HG03095 (cell line): ENCODE data around the gene KIF26A.

Experiments used
- ATAC-seq: cut with Tn5 transposase; IDR thresholded peaks from one replicate; pipeline ENCODE4 v1.9.1; 2021; ENCODE audit warnings: moderate library complexity; ENCODE audit not compliant: unreplicated experiment

The KIF26A gene

DNA sequence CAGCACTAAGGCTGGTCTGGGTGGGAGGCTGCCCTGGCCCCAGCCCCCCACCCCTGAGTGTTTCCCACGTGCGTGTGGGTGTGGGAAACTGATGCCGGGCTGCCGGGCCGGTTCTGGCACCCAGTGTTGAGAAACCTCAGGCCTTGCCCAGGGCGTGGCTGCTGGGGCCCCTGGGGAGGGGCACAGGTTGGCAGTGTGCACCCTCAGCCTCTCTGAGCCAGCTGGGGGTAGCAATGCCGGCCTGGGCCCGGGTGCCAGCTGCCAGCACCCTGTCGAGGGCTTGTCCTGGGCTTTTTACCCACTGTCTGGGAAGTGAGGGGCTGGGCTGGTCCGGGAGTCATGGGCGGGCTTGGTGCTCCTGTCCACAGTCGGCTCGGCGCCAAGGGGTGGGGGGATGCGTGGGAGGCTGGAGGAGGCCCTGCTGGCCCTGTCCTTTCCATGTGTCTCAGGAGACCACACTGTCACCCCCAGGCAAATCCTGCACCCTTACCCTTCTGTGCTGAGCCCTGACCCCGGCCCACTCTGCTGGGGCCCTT, 37.2 kb upstream of the KIF26A start:
- no peak for ATAC-seq

DNA sequence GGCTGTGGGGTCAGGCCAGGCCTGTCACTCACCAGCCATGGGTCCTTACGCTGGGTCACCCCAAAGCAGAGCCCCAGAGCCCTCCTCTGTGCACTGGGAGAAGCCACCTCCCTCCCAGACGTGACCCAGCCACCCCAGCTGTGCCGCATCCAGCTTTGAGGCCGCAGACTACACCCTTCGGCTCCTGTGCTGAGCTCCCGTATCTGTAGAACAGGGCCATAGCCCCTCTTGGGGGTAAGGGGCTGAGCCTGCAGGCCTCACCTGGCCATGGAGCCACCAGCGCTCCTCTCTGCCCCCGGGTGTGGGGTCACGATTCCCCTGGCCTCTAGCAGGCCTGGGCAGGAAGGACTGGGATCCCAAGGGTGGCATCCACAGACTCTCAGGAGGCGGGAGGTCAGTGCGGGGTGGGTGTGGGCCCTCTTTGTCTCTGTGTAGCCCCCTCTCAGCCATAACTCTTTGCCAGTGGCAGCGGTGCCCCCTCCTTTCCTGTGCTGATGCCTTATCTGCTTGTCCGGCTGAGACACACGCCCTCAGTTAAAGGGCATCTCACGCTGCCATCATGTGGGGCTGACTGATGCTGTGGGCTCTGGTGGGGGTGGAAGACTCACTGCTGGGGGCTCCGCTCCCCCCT, 36.6 kb upstream of the KIF26A start:
- no peak for ATAC-seq

DNA sequence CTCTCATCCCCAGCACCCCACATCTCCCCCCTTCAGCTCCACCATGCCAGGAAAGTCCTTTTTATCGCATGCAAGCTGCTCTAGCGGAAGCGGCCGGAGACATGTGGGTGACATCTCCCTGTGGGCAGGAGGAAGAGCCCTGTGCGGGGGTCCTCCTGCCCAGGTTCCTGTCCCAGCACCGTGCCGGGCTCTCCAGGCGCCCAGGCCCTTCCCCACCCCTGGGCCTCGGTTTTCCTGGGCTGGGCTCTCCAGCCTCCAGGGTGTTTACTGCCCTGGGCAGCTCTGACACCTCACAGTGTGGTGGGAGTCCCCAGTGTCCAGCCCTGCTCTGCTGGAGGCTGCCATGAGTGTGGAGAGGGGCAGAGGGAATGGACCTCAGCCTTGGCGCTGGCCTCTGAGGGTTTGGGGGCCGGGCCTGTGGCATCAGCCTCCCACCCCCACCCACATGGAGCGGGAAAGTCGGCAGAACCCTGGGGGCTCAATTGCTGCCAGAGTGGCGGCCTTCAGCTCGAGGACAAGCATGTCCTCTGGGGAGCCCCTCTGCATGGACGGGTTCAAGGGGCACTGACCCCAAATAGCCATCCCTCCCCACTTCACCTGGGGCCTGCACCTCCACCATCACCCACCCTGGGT, 36.0 kb upstream of the KIF26A start:
- ATAC-seq = no peak

DNA sequence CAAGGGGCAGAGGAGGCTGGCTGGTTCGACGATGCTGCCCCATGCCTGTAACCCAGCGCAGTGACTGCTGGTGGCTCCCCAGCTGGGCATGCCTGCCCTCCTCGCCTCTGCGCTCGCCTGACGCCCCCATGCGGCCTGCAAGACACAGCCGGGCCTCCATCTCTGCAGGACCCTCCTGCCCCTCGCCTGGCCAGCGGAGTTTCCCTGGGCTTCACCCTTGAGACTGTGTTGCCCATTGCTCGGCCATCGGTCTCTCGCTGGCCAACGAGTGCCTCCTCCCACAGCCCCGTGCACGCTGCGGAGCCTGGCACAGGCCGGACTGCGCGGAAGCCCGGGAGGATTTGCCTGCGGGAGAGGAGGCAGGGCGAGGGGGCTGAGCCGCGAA, 35.3 kb upstream of the KIF26A start:
- no peak for ATAC-seq

DNA sequence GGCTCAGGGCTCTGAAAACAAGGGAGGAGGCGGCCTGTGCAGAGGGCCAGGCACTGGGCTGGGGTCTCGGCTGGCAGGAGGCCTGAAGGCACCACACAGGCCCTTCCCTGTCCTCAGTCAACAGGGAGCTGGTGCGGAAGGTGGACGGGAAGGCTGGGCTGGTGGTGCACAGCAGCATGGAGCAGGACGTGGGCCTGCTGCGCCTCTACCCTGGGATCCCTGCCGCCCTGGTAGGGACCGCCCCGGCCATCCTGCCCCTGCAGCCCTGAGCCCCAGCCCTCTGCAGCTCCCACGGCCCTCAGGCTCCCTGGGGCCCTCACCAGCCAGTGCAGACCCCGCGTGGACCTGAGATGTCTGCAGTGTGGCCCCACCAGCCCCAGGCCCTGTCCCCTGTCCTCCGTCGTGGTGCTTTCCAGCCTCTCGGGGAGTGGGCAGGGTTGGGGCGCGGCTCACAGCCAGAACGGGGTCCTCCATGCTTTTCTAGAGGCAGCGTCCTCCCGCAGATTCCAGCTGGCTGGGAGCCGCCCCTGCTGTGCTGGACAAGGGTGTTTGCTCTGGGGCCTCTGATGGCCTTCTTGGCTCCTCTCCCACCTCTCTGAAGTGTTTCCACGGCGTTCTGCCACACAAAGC, 34.8 kb upstream of the KIF26A start:
- no peak for ATAC-seq

DNA sequence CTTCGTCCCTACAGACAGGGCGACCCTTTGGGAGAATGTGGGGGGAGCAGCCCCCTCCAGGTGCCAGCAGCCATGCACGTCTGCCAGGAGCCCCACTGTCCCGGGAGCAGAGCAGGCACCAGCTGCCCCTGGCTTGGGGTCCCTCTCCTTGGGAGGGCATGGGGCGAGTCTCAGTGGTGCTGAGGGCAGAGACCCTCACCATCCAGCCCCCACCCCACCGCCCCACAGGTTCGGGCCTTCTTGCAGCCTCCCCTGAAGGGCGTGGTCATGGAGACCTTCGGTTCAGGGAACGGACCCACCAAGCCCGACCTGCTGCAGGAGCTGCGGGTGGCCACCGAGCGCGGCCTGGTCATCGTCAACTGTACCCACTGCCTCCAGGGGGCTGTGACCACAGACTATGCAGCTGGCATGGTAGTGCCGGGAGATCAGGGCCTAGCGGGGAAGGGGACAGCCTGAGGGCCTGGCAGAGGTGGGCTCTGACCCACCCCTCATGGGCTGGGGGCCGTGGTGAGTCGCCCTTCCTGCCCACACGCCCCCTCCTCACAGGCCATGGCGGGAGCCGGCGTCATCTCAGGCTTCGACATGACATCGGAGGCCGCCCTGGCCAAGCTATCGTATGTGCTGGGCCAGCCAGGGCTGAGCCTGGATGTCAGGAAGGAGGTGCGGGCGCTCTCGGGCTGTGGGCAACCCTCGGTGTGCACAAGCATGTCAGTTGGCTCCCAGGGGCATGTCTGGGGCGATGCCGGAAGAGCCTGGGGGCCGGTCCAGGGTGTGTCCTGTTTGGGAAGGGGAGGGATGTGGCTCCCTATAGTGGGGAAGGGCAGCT, 34.1 kb upstream of the KIF26A start:
- ATAC-seq = no peak

DNA sequence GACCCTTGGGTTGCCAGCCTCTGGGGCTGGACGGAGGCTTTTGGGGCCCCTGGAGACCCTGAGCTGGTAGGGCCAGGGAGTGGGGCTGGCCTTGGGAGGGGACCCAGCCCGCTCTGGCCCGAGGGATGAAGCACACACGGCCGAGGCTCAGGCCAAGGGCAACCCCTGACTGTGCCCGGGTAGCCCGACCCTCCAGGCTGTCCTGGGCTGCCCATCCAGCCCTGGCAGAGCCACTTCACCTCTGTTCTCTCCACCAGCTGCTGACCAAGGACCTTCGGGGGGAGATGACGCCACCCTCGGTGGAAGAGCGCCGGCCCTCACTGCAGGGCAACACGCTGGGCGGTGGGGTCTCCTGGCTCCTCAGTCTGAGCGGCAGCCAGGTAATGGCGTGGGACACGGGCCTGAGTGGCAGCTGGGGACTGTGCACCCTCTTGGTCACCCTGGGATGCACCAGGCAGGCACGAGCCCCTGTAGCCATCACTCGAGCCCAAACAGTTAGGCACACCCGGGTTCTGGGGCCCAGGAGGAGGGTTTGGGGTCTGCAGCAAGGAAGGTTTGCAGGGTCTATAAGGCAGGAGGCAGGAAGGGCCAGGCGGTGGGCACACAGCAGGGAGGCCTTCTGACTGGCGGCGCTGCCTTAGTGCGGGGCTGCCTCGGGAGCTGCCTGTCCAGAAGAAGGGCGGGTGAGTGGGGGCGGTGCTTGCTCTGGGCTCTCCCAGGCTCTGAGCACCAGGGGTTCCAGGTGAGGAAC, 33.1 kb upstream of the KIF26A start:
- ATAC-seq = no peak

DNA sequence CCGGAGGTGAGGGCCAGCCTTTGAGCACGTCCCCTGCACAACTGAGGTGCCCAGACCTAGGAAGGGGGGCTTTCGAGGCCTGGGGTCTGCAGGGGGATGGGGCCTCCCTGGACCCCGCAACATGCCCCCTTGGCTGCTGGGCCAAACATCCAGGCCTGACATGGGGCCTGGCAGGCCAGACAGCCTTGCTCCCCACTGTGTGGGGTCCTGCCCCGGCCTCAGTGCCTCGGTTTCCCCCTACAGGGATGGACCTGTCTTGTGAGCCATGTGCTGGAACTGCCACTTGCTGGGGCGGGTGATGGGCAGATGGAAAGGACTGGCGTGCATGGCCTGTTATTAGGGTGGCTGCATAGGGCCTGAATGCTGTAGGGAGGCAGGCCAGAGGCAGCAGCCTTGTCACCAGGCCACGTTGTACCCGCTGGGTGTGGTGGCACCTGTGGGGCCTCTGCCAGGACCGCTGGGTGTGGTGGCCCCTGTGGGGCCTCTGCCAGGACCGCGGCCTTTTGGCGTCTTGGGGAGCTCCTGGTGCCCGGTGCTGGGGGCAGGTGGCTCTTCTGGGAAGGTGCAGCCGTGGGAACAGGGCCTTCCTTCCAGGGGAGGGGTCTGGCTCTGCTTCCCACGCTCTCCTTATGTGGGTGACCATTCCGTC, 32.4 kb upstream of the KIF26A start:
- no peak for ATAC-seq

DNA sequence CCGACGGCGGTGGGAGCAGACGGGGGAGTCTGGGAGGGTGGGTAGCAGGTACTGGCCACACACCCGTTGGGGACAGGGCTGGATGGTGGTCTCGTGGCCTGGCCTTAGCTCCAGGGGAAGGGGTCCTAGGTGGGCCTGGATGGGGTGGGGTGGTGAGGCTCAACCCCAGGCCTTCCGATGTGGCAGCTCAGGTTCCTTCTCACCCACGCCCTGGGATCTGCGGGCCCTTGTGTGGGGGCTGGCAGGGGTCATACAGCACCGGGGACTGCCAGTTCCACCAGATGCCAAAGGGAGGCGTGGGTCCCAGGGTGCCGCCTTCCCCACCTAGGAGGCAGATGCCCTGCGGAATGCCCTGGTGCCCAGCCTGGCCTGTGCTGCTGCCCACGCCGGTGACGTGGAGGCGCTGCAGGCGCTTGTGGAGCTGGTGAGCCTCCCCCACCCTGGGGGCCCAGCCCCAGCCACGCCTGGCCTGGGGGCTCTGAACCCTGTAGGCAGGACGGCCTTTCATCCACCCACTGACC, 31.9 kb upstream of the KIF26A start:
- no peak for ATAC-seq

DNA sequence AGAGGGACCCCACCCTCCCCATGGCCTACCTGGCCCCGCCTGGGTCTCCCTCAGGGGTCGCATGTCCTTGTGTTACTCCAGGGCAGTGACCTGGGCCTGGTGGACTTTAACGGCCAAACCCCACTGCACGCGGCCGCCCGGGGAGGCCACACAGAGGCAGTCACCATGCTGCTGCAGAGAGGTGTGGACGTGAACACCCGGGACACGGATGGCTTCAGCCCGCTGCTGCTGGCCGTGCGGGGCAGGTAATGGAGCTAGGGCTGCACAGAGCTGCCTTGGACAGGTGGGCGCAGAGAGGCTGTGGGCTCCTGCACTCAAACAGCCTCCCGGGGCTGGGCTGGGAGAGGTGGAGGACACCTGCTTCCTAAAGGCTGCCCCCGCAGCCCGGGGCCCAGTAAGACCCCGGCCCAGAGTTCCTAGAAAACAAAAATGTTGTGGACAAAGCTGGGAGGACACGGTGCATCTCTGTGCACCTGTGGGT, 31.2 kb upstream of the KIF26A start:
- no peak for ATAC-seq

DNA sequence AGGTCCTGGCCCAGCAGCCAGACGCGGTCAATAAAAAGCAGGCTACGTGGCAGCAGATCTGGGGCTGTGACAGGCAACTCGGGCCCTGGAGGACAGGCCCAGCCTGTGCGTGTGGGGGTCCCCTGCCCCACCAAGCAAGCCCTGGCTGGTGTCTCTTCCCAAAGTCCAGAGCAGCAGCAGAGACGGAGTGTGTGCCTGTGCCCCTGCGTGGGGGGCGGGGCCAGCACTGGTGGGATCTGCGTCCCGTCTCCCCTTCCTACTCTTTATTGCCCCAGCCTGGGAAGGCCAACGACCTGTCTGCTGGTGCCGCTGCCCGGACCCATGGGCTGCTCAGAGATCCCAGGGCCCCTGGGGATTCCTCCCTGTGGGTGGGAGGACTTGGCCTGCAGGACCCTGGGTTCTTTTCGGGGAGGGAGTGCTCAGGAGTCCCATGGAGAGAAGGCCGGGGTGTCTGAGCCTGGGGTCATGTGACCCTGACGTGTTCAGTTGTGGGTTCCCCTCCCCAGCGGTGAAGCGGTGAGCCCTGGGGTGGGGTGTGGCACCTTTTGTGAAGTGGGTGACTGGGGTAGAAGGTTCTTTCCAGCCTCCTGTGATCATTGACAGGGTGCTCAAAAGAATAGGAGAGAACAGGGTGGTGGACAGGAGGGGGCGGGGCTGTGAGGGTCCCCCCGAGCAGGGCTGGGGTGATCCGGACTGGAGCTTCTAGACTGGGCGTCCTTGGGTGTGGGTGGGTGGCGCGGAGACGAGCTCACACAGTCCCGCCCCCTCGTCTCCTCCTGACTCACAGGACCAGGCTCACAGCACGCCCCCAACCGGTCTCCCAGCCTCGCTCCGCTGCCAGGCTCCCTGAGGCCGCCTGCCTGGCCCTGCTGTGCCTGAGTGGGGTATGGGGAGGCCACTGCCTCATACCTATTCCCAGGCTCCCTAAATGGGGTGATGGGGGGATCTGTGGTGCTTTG, 30.5 kb upstream of the KIF26A start:
- ATAC-seq = no peak

DNA sequence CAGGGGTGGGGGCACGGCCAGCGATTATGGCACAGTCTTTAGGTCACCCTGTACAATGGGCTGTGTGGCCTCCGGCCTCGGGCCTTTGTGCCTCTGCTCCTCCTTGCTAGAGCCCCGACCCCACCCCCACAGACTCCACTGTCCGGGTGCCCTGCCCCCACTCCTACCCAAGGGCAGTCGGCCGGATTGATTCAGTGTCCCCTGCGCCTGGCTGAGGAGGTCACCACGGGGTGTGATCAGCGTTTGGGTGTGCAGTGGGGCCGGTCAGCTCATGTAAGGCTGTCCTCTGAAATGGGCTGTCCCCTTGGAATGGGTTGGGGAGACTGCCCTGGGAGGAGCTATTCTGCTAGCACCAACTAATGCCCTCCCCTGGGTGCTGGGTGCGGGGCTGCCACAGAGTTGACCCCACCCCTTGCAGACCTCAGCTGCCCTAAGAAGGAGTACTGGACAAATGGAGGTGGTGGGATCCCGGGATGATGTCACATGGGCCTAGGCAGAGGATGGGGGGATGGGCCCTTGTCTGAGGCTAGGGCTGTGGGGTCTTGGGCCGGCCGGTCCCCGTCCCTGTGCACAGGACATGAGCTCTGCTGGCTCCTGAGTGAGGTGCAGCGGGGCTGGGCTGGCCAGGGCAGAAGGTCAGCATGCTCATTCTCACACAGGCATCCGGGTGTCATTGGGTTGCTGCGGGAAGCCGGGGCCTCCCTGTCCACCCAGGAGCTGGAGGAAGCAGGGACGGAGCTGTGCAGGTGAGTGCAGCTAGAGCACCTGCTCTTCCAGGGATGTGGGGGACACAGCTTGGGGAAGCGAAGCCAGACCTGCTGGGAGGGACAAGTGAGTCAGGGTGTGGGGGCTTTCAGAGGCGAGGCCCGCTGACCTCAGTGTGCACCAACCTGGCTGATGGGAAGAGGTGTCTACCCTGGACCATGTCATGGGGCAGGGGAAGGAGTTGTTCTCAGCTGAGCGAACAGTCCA, 29.5 kb upstream of the KIF26A start:
- ATAC-seq = no peak

DNA sequence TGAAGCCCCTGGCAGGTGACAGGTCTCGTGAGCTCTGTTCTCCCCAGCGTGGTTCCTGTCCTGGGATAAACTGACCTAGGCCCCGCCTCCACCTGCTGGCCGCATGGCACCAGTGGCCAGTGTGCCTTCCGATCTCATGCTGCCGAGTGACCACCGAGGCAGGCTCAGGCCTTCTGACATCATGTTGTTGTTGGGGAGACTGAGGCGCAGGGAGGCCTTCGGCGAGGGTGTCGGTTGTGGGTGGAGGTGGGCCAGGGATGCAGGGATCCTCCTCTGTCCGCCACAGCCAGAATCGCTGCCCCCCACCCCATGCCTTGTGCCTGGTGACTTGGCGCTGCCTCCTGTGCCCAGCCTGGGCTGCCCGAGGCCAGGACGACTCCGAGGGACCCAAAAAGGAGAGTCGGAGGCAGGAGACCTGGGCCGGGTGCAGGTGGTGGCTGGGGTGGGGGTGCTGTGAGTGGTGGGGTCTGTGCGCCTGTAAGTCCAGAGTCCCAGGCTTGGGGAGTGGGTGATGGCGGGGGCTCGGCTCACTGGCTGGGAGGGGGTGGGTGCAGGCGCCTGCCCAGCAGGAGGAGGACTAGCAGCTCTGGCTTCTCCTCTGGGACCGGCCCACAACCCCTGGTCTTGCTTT, 28.5 kb upstream of the KIF26A start:
- no peak for ATAC-seq

DNA sequence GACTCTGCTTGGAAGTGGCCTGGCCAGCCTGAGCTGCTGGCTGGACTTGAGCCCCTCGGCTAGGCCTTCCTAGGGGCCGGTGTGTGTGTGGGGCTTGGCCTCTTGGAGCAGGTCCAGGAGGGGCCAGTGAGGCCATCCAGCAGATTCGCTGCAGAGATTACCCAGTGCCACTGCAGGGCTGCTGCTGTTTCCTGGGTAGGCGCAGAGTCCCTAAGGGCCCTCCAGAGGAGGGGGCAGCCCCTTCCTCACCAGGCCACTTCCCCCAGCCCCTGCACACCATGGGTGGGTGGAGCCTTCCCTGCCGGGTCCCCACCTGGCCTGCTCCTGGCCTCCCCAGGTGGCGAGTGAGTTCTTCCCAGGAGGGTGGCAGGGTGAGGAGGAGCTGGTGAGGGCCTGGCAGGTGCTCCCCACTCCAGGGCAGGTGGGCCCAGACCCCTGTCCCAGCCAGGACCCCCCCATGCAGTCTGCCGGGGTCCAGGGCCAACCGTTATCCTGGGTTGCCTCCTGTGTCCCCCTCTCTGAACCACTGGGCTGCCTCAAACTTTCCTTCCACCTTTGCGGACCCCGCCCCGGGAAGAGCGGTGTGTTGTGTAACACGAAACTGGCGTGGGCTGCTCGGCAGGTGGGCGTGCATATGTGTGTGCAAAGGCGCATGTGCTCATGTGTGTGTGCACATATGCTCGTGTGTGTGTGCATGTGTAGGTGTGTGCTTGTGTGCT, 27.7 kb upstream of the KIF26A start:
- ATAC-seq = no peak

DNA sequence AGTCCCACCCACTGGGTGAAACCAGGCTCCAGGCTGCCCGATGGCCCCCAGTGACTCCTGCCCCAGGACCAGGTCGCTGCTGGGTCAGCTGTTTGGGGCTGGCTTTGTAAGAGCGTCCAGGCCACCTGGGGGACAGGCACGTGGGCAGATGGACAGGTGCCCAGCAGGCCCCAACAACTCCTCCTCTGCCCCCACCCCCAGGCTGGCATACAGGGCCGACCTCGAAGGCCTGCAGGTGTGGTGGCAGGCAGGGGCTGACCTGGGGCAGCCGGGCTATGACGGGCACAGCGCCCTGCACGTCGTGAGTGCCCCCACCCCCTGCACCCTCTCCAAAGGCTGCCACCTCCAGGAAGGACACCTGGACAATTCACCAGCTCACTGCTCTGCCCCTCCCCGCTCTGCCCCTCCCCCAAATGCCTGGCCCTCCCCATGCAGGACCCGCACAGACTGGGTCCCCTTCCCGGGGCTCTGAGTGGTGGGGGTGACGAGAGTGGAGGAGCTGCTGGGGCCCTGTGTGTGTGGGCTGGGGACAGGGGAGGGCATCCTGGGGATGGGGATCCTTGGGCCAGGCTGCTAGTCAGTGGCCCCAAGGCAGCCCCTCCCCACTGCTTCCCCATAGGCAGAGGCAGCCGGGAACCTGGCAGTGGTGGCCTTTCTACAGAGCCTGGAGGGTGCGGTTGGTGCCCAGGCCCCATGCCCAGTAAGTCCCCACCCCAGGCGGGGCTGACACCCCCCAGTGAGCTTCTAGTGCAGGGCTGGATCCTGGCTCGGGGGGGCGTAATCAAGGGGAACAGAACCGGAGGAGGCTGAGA, 26.9 kb upstream of the KIF26A start:
- no peak for ATAC-seq

DNA sequence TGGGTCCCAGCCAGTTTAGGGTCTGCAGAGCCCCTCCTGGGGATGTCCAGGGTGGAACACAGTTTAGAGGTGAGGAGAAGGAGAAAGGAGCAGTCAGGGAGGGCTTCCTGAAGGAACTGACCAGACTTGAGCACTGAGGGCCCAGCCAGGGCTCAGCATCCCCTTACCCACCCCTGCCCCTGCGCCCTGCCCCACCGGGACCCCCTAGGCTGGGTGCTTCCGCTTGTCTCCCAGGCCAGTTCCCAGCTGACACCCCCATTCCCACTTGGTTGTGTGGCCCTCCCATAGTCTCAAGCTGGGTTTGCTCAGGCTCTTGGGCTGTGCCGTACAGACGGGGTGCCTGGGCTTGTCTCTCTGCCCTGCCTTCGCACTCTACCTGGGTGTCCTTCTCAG, 26.3 kb upstream of the KIF26A start:
- ATAC-seq = no peak
